HuH-7 (cell line): ENCODE measurements around the gene GNB5.
"Not testable (repeated sequence)": the region's sequence is repeated elsewhere in the genome, so short reads cannot be mapped to it uniquely, and the experiment has no call there.

Experiments used
- DNase-seq: peaks from one replicate; pipeline ENCODE4 v3.0.0; 2011; ENCODE audit warnings: low spot score

GNB5 gene

GRCh38 chr15:52112203-52112750, 78.9 kb downstream of the GNB5 start:
- no peak for DNase-seq

- DNase-seq = no peak
Measured at GRCh38 chr15:52111517-52112202, 79.5 kb downstream of the GNB5 start.

GRCh38 chr15:52109559-52110451, 81.4 kb downstream of the GNB5 start:
- DNase-seq = no peak

- no peak for DNase-seq
Measured at GRCh38 chr15:52107238-52107637, 84.0 kb downstream of the GNB5 start.

GRCh38 chr15:52106641-52107040, 84.6 kb downstream of the GNB5 start:
- DNase-seq = no peak

- DNase-seq = no peak
Measured at GRCh38 chr15:52105846-52106245, 85.3 kb downstream of the GNB5 start.

- no peak for DNase-seq
Measured at GRCh38 chr15:52104532-52105004, 86.6 kb downstream of the GNB5 start.

- DNase-seq = no peak
Measured at GRCh38 chr15:52103217-52104207, 87.7 kb downstream of the GNB5 start.

- DNase-seq = no peak
Measured at GRCh38 chr15:52102463-52102862, 88.7 kb downstream of the GNB5 start.

- no peak for DNase-seq
Measured at GRCh38 chr15:52101542-52102323, 89.5 kb downstream of the GNB5 start.

GRCh38 chr15:52100807-52101442, 90.3 kb downstream of the GNB5 start:
- no peak for DNase-seq

- DNase-seq = no peak
Measured at GRCh38 chr15:52099651-52100272, 91.4 kb downstream of the GNB5 start.

- DNase-seq = no peak
Measured at GRCh38 chr15:52098323-52098722, 92.9 kb downstream of the GNB5 start.

GRCh38 chr15:52097180-52097579, 94.0 kb downstream of the GNB5 start:
- no peak for DNase-seq

GRCh38 chr15:52096536-52096935, 94.7 kb downstream of the GNB5 start:
- DNase-seq = not testable (repeated sequence)

- no peak for DNase-seq
Measured at GRCh38 chr15:52095597-52096262, 95.5 kb downstream of the GNB5 start.

GRCh38 chr15:52094811-52095584, 96.2 kb downstream of the GNB5 start:
- DNase-seq = no peak
